NCI-H1694 treated with DMSO at 0.1 percent for 48 hours (cell line): Measurements from ENCODE around the gene ING1.
"Not testable (repeated sequence)": the region's sequence is repeated elsewhere in the genome, so short reads cannot be mapped to it uniquely, and the experiment has no call there.

ENCODE experiments used
- DNase-seq: peaks from one replicate; lab custom pipeline; 2025; lab: John Stamatoyannopoulos, UW

The ING1 gene

GRCh38 chr13:110715395-110716246, 2.1 kb downstream of the ING1 start:
- peak; percentile 99 for DNase-seq

GRCh38 chr13:110716247-110716515, 2.7 kb downstream of the ING1 start:
- no peak for DNase-seq

GRCh38 chr13:110719036-110719710, 5.7 kb downstream of the ING1 start:
- no peak for DNase-seq

GRCh38 chr13:110722971-110723370, 9.5 kb downstream of the ING1 start:
- DNase-seq: no peak

GRCh38 chr13:110723598-110723997, 10.1 kb downstream of the ING1 start:
- no peak for DNase-seq

GRCh38 chr13:110726153-110726552, 12.7 kb downstream of the ING1 start:
- DNase-seq: not testable (repeated sequence)

GRCh38 chr13:110726726-110727125, 13.2 kb downstream of the ING1 start:
- DNase-seq: no peak

GRCh38 chr13:110731072-110731471, 17.6 kb downstream of the ING1 start:
- DNase-seq: no peak

GRCh38 chr13:110734561-110734960, 21.1 kb downstream of the ING1 start:
- no peak for DNase-seq

- no peak for DNase-seq
Measured at GRCh38 chr13:110737555-110737954, 24.1 kb downstream of the ING1 start.

- DNase-seq: no peak
Measured at GRCh38 chr13:110743687-110744086, 30.2 kb downstream of the ING1 start.

- no peak for DNase-seq
Measured at GRCh38 chr13:110746438-110746837, 32.9 kb downstream of the ING1 start.

GRCh38 chr13:110748271-110748670, 34.8 kb downstream of the ING1 start:
- no peak for DNase-seq

- no peak for DNase-seq
Measured at GRCh38 chr13:110756219-110756631, 42.7 kb downstream of the ING1 start.

GRCh38 chr13:110757296-110757695, 43.8 kb downstream of the ING1 start:
- no peak for DNase-seq

- no peak for DNase-seq
Measured at GRCh38 chr13:110758195-110758805, 44.8 kb downstream of the ING1 start.

- DNase-seq: no peak
Measured at GRCh38 chr13:110759710-110760109, 46.2 kb downstream of the ING1 start.

- no peak for DNase-seq
Measured at GRCh38 chr13:110760611-110761010, 47.1 kb downstream of the ING1 start.

GRCh38 chr13:110766671-110767430, 53.4 kb downstream of the ING1 start:
- no peak for DNase-seq

- DNase-seq: no peak
Measured at GRCh38 chr13:110767476-110767875, 54.0 kb downstream of the ING1 start.

GRCh38 chr13:110769097-110769496, 55.6 kb downstream of the ING1 start:
- no peak for DNase-seq

GRCh38 chr13:110770678-110771077, 57.2 kb downstream of the ING1 start:
- DNase-seq: no peak
